Sigmoid colon (tissue), 7 donors: ENCODE results near the gene SESN1. TPM values are rescaled to one million over a fixed set of nuclear protein-coding genes. Genes with fewer than 3 reads are reported as not detected.

Experiments used
- DNase-seq: peaks from one replicate; pipeline ENCODE4 v3.0.0-alpha.2; 2019
- H3K27ac ChIP-seq, 4 donors: fragments of 200-600 bp; sonication (generic); one replicate each; pipeline ENCODE4 v1.5.1; 2016 to 2019; ENCODE audit warnings: mild to moderate bottlenecking in 1 of 4
- H3K27me3 ChIP-seq, 3 donors: fragments of 200-600 bp; sonication (generic); one replicate each; pipeline ENCODE4 v1.5.1; 2019; ENCODE audit warnings: mild to moderate bottlenecking in 1 of 3
- H3K36me3 ChIP-seq, 4 donors: fragments of 200-600 bp; sonication (generic); one replicate each; pipeline ENCODE4 v1.5.1; 2016 to 2019
- H3K4me1 ChIP-seq, 4 donors: fragments of 200-600 bp; sonication (generic); one replicate each; pipeline ENCODE4 v1.5.1; 2017 to 2019
- H3K4me3 ChIP-seq, 4 donors: fragments of 200-600 bp; sonication (generic); one replicate each; pipeline ENCODE4 v1.5.1; 2017 to 2019; ENCODE audit warnings: mild to moderate bottlenecking in 2 of 4, moderate library complexity in 1 of 4
- H3K9me3 ChIP-seq, 4 donors: fragments of 200-600 bp in 3 of 4; sonication (generic) in 3 of 4; one replicate each; pipeline versions ENCODE4 v1.5.1 to v1.6.1; 2013 to 2019
- EP300 ChIP-seq, 4 donors: sonication (generic); formaldehyde crosslinking; IDR thresholded peaks; one replicate each; pipeline ENCODE4 v1.6.1; 2017; ENCODE audit warnings: antibody characterized with exemption in 4 of 4
- POLR2A ChIP-seq, 2 donors: fragments of 450-650 bp; IDR thresholded peaks; one replicate each; pipeline ENCODE4 v1.6.1; 2016; ENCODE audit warnings: antibody characterized with exemption in 2 of 2, mild to moderate bottlenecking in 2 of 2, moderate library complexity in 2 of 2
- POLR2AphosphoS5 ChIP-seq, 4 donors: sonication (generic); formaldehyde crosslinking; IDR thresholded peaks; one replicate each; pipeline ENCODE4 v1.6.1; 2017; ENCODE audit warnings: antibody characterized with exemption in 4 of 4
- WGBS, 2 donors: extraction: QIAGEN DNeasy Blood & Tissue Kit; methylation state at CpG; one replicate each; pipeline ENCODE4 v1.1.7; 2013; 5-methylcytosine and 5-hydroxymethylcytosine counted together
- intact Hi-C: fragments of 100-400 bp; cut with DNase I; formaldehyde crosslinking; loops from one replicate; pipeline ENCODE4 v1.15.1; 2023
- polyA plus RNA-seq, 3 donors: library from polyadenylated mRNA; stranded (reverse); fragments of 200-250 nt; gene quantifications; one replicate each; pipeline ENCODE4 v1.2.3, GENCODE V29; 2013
- total RNA-seq, 4 donors: library from RNA; depleted of rRNA; stranded (reverse); fragments of >200 nt; gene quantifications; one replicate each; pipeline ENCODE4 v1.1.0, GENCODE V29; 2016
- TF ChIP-seq, protein P1 (sequence below), 4 experiments: fragments of 450-650 bp in 3 of 4; fragments of 200-600 bp in 1 of 4; IDR thresholded peaks; one replicate each; pipeline ENCODE4 v1.5.1; 2016 to 2019; ENCODE audit warnings: antibody characterized with exemption in 4 of 4, mild to moderate bottlenecking in 3 of 4, moderate library complexity in 2 of 4
- donor health status: healthy with polysubstance abuse.
- donor health status: Bipolar disorder and iron deficiency.
- donor health status: healthy.

Gene SESN1
- total and polyA plus RNA-seq, 7 donors, result 18.3 to 144 (median 63.0) TPM

DNA sequence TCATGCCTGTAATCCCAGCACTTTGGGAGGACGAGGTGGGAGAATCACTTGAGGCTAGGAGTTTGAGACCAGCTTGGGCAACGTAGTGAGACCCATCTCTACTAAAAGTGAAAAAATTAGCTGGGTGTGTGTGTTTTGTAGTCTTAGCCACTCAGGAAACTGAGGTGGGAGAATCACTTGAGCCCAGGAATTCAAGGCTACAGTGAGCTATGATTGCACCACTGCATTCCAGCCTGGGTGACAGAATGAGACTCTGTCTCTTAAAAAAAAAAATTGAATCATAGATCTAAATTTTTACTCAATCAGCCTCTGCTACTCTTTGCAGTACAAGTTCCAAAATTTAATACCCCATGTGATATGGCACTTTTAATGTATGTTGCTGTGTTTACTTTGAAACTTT lies 124.9 kb downstream of the SESN1 start:
- TF ChIP-seq EP300 (IDR thresholded peaks at IDR 0.05), result no peak
- TF ChIP-seq POLR2A (IDR thresholded peaks at IDR 0.05), result no peak
- TF ChIP-seq POLR2AphosphoS5 (IDR thresholded peaks at IDR 0.05), result no peak
- TF ChIP-seq, protein P1, sequence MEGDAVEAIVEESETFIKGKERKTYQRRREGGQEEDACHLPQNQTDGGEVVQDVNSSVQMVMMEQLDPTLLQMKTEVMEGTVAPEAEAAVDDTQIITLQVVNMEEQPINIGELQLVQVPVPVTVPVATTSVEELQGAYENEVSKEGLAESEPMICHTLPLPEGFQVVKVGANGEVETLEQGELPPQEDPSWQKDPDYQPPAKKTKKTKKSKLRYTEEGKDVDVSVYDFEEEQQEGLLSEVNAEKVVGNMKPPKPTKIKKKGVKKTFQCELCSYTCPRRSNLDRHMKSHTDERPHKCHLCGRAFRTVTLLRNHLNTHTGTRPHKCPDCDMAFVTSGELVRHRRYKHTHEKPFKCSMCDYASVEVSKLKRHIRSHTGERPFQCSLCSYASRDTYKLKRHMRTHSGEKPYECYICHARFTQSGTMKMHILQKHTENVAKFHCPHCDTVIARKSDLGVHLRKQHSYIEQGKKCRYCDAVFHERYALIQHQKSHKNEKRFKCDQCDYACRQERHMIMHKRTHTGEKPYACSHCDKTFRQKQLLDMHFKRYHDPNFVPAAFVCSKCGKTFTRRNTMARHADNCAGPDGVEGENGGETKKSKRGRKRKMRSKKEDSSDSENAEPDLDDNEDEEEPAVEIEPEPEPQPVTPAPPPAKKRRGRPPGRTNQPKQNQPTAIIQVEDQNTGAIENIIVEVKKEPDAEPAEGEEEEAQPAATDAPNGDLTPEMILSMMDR (IDR thresholded peaks at IDR 0.05), result no peak
- H3K4me1 ChIP-seq, result no peaks in the 10 kb centered on the region
- H3K27ac ChIP-seq, result no peak overlapping the region
- H3K36me3 ChIP-seq, result no peaks in the 10 kb centered on the region
- no peak for DNase-seq
- intact Hi-C loops, result no loop called here
- no peak overlapping the region for H3K4me3 ChIP-seq
- WGBS, 2 donors, result 90% methylated on average over 2 of the region's 2 CpGs
- H3K27me3 ChIP-seq, result no peaks in the 10 kb centered on the region
- no peaks in the 10 kb centered on the region for H3K9me3 ChIP-seq

DNA sequence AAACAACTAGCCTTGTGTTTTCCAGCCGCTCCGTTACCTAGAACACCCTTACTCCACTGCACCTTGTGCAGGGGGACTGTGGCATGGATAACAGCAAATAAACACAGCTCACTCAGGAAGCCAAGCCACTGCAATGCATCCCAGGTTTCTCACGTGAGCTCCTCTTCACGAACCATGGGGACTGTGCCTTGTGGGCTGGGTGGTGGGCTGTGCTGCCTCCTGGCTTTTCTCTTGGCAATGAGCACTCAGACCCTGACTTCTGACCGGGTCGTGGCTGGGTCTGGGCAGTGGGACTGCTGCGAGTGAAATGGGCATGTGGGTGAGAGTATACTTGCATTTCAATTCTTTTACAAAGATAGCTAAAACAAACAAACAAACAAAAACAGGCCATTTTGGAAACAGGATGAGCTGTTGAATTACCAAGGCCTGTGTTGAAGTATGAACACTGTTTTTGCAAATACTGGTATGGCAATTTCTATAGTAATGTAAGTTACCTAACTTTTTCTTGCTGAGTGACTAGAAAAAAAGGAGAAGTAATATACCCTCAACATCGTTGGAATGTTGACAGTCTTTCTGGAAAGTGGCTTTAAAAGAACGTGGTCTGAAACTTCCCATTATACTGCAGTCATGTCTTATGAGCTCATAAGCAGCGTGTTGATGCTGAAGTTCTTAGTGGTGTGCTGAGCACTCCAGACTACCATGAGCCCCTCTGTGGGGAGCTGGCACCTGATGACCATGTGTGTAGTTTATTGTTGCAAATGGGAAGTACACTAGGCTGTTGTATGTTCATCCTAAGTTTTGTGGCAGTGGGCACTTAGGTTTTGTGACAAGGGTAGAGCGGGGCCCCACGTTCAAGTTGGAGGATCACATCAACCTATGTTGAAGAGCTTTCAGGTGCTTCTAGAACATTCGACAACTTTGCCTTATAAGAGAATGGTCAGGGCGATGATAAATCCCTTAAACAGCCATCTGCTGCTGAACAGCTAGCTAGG lies 126.0 kb downstream of the SESN1 start:
- DNase-seq, result no peak
- H3K27ac ChIP-seq, result peak overlapping the region in 1 of 4 donors; percentile 20
- intact Hi-C loops, result no loop called here
- no peaks in the 10 kb centered on the region for H3K27me3 ChIP-seq
- H3K4me3 ChIP-seq, result no peak overlapping the region
- no peaks in the 10 kb centered on the region for H3K36me3 ChIP-seq
- WGBS, 2 donors, result 85% methylated on average over 14 of the region's 14 CpGs
- TF ChIP-seq, protein P1 (IDR thresholded peaks at IDR 0.05), result no peak
- TF ChIP-seq EP300 (IDR thresholded peaks at IDR 0.05), result peak in 1 of 4 donors; percentile 26
- no peaks in the 10 kb centered on the region for H3K4me1 ChIP-seq
- H3K9me3 ChIP-seq, result no peaks in the 10 kb centered on the region

DNA sequence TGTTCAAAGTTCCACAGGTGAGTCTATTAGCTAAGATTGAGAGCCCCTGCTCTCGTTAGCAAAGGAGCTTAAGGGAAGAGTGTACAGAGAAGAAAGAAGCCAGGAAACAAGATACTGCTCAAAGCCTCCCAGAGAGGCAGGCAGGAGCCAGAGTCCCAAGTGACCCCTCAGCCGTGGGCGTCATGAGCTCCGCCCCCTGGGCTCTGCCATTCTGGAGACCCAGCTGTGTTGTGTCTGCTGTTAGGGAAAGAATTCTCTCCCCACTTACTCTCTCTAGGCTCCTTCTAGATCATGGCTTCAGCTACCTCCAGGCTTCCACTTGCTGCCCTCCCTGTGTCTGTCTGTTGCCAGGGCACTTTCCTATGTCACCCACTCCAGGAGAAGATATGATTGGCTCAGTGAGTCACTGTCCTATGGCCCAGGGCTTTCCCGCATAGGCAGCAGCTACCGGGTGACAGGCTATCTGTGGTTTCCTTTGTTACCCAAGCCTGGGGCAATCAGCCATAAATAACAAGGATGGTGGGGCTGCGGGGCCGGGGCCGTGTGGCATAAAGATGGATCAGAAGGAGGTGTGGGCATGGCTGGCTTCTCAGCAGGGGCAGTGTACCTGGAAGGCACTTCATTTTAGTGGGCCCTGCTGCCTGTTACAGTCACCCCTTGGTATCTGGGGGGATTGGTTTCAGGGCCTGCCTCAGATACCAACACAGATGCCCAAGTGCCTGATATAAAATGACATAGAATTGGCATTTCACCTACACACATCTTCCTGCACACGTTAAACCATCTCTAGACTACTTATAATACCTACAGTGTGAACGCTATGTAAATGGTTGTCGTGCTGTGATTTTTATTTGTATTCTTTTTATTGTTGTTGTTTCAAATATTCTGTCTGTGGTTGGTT lies 127.5 kb downstream of the SESN1 start:
- Histone ChIP-seq H3K27me3 (no peaks in the 10 kb centered on the region), H3K4me1 (peaks cover 0 to 6% (median 3%) of the 10 kb centered on the region in 4 donors), H3K9me3 (no peaks in the 10 kb centered on the region), H3K4me3 (no peak overlapping the region), H3K36me3 (no peaks in the 10 kb centered on the region), H3K27ac (no peak overlapping the region)
- intact Hi-C loops, result no loop called here
- 59 to 80% methylated on average over 12 of the region's 12 CpGs for WGBS, 2 donors
- DNase-seq, result no peak
- TF ChIP-seq EP300 (IDR thresholded peaks at IDR 0.05) (no peak), POLR2AphosphoS5 (IDR thresholded peaks at IDR 0.05) (no peak), POLR2A (IDR thresholded peaks at IDR 0.05) (no peak)
- TF ChIP-seq, protein P1 (IDR thresholded peaks at IDR 0.05), result no peak

DNA sequence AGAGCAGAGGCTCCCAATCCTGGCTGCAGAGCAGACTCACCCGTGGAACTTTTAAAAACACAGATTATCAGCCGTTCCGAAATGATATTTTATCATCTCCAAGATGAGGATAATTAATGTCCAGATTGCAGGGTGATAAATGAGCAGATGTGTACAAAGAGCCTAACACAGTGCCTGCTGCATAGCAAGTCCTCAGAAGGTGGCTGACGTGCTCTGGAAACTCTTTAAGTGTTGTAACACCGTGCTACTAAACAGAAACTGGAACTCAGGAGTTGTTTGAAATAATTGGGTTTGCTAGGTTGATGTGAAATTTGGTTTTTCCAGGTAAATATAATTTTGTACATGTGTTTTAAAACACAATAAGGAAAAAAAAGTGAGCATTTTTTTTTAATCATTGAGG lies 128.4 kb downstream of the SESN1 start:
- no peaks in the 10 kb centered on the region for H3K27me3 ChIP-seq
- intact Hi-C loops, result no loop called here
- H3K4me1 ChIP-seq, result peaks cover 0 to 15% (median 12%) of the 10 kb centered on the region in 4 donors
- no peaks in the 10 kb centered on the region for H3K9me3 ChIP-seq
- no peak for DNase-seq
- WGBS, 2 donors, result 92 to 95% methylated on average over 5 of the region's 5 CpGs
- H3K36me3 ChIP-seq, result no peaks in the 10 kb centered on the region
- no peak overlapping the region for H3K27ac ChIP-seq
- TF ChIP-seq EP300 (IDR thresholded peaks at IDR 0.05), result no peak
- TF ChIP-seq POLR2AphosphoS5 (IDR thresholded peaks at IDR 0.05), result no peak
- TF ChIP-seq POLR2A (IDR thresholded peaks at IDR 0.05), result no peak
- TF ChIP-seq, protein P1 (IDR thresholded peaks at IDR 0.05), result no peak
- no peak overlapping the region for H3K4me3 ChIP-seq
